OCI-LY3 (cell line): Measurements from ENCODE around the gene ARPC1B.
A peak's percentile ranks its signal among the peaks of the same experiment; 100 is the strongest.

Source experiments
- EZH2phosphoT487 ChIP-seq: fragments of 200-600 bp; shearing (Covaris generic); IDR thresholded peaks from 2 replicates; pipeline ENCODE4 v1.6.1; 2018; ENCODE audit warnings: antibody characterized with exemption, mixed run types, low read depth
- TF ChIP-seq, protein P1 (sequence below): fragments of 200-600, 300-600 bp; sonication (generic); IDR thresholded peaks from 2 replicates; pipeline ENCODE4 v1.5.1; 2014; ENCODE audit warnings: antibody characterized with exemption, low read length, low read depth

DNA sequence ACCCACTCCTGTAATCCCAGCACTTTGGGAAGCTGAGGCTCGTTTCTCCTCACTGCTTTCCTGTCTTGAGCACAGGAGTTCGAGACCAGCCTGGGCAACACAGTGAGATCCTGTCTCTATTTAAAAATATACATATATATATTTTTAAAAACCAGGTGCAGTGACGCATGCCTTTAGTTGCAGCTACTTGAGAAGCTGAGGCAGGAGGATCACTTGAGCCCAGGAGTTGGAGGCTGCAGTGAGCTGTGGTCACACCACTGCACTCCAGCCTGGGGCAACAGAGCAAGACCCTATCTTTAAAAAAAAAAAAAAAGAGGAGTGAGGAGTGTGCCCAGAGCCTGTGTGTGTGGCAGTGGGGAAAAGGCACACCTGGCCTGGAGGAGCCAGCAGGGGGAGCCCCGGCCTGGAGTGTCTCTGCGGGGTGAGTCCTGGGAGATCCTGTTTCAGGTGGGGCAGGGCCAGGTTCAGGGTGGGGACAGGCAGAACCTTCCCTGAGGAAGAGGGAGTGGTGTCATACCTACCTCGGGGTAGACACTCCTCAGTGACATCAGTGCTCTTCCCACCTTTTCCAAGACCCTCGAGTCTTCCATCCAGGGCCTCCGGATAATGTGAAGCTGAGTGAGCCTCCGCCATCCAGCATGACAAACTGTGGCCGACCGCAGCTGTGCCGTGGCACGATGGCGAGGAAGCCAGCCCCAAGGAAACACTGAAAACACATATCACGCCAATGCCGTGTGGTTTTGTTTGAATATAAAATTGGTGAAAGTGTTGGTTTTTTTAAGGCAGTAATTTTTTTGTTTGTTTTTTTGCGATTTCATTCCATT is 9.0 kb upstream of the ARPC1B start:
- TF ChIP-seq, protein P1, sequence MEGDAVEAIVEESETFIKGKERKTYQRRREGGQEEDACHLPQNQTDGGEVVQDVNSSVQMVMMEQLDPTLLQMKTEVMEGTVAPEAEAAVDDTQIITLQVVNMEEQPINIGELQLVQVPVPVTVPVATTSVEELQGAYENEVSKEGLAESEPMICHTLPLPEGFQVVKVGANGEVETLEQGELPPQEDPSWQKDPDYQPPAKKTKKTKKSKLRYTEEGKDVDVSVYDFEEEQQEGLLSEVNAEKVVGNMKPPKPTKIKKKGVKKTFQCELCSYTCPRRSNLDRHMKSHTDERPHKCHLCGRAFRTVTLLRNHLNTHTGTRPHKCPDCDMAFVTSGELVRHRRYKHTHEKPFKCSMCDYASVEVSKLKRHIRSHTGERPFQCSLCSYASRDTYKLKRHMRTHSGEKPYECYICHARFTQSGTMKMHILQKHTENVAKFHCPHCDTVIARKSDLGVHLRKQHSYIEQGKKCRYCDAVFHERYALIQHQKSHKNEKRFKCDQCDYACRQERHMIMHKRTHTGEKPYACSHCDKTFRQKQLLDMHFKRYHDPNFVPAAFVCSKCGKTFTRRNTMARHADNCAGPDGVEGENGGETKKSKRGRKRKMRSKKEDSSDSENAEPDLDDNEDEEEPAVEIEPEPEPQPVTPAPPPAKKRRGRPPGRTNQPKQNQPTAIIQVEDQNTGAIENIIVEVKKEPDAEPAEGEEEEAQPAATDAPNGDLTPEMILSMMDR = peak; percentile 53
- TF ChIP-seq EZH2phosphoT487 = no peak
